DND-41 (cell line): ENCODE measurements around the gene GPR37L1.
A peak's percentile ranks its signal among the peaks of the same experiment; 100 is the strongest.

Source experiments
- ATAC-seq: fragments of 200-7000 bp; cut with Tn5 transposase; 3 replicates; pipeline ENCODE4 v1.9.1; 2021; ENCODE audit warnings: low read depth; ENCODE audit not compliant: insufficient read depth
- DNase-seq: peaks from one replicate; pipeline ENCODE4 v3.0.0-alpha.2; 2020
- H2AFZ ChIP-seq: 2 replicates; pipeline ENCODE4 v1.6.0; 2012; ENCODE audit warnings: low read depth, low read length
- H3K27ac ChIP-seq: 2 replicates; pipeline ENCODE4 v1.5.1; 2012; ENCODE audit warnings: low read length, inconsistent platforms
- H3K27me3 ChIP-seq: fragments of 200-600 bp; sonication (generic); 2 replicates; pipeline ENCODE4 v1.6.0; 2012; ENCODE audit warnings: low read length, mild to moderate bottlenecking, inconsistent platforms; ENCODE audit not compliant: insufficient read depth, poor library complexity
- H3K36me3 ChIP-seq: 2 replicates; pipeline ENCODE4 v1.5.1; 2012; ENCODE audit warnings: low read length, inconsistent platforms; ENCODE audit not compliant: insufficient read depth
- H3K4me1 ChIP-seq: 2 replicates; pipeline ENCODE4 v1.5.1; 2012; ENCODE audit warnings: mild to moderate bottlenecking, low read length; ENCODE audit not compliant: insufficient read depth
- H3K4me2 ChIP-seq: 2 replicates; pipeline ENCODE4 v1.6.0; 2012; ENCODE audit warnings: mild to moderate bottlenecking, moderate library complexity, low read length, inconsistent platforms; ENCODE audit not compliant: insufficient read depth
- H3K4me3 ChIP-seq, 2 experiments: fragments of 200-600 bp in 1 of 2; shearing (Covaris generic) in 1 of 2; 2 replicates each; pipeline ENCODE4 v1.5.1; 2012 to 2016; ENCODE audit warnings: inconsistent platforms in 2 of 2, low read length in 2 of 2, mild to moderate bottlenecking in 2 of 2, low read depth in 1 of 2, moderate library complexity in 1 of 2
- H3K79me2 ChIP-seq: 2 replicates; pipeline ENCODE4 v1.6.0; 2012; ENCODE audit warnings: low read length, inconsistent platforms; ENCODE audit not compliant: insufficient read depth
- H3K9ac ChIP-seq: 2 replicates; pipeline ENCODE4 v1.6.0; 2012; ENCODE audit warnings: low read depth, mild to moderate bottlenecking, inconsistent platforms, low read length, moderate library complexity
- H3K9me3 ChIP-seq: 2 replicates; pipeline ENCODE4 v1.5.1; 2012; ENCODE audit warnings: low read length, moderate library complexity, mild to moderate bottlenecking, inconsistent platforms; ENCODE audit not compliant: insufficient read depth, severe bottlenecking
- H4K20me1 ChIP-seq: 2 replicates; pipeline ENCODE4 v1.6.0; 2012; ENCODE audit warnings: low read length; ENCODE audit not compliant: insufficient read depth
- EZH2 ChIP-seq: IDR thresholded peaks from 3 replicates; pipeline ENCODE4 v1.6.1; 2012; ENCODE audit warnings: borderline replicate concordance, low read depth, mild to moderate bottlenecking, moderate library complexity, low read length, inconsistent platforms; ENCODE audit not compliant: severe bottlenecking
- TF ChIP-seq, protein P1 (sequence below): IDR thresholded peaks from 2 replicates; pipeline ENCODE4 v1.5.1; 2012; ENCODE audit warnings: borderline replicate concordance, low read length, moderate library complexity, mild to moderate bottlenecking; ENCODE audit not compliant: poor library complexity, severe bottlenecking; ENCODE audit errors: extremely low read depth

GPR37L1 gene

DNA sequence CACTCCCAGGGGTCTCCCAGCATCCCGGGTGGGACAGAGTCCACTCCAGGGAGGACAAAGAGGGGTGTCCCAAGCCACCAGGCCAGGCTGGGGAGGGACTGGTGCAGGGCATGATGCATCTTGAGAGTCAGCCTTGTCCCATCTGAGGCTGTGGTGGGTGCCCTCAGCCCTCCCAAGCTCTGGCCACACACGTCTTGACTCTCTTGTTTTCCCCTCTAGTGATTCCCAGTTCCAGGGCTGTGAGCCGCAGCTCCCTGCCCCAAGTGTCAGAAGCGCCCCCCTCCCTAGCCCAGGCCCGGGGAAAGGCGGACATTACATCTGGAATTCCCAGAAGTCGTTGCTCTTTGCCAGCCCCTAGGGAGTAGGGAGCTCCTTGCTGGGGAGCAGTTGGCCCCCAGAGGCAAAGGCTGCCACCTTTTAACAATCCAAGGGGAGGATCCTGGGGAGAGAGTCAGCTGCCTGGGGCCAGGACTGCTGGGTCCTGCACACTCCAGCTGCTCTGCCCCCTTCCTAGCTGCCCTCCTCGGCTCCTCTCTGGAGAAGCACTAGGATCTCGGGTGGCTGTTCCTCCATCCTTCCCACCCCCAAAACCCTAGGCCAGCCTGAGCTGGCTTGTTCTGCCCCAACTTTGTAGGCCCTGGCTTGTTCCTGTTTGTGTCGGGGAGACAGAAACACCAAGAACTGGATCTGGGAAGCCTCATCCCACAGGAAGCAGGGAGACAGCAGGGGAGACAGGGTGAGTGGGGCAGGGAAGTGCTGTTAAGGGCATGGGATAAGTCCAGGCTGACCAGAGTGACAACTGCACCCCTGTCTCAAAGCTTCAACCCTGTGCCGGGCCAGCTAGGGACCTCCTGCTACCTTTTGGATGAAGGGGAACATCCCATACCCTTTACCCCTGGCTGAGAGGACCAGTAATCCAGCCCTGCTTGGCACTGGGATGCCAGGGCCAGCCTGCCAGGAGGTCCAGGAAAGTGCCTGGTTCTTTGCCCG is 40.9 kb downstream of the GPR37L1 start:
- no peak overlapping the region for H3K4me2 ChIP-seq
- H3K27me3 ChIP-seq = no peaks in the 10 kb centered on the region
- H3K9me3 ChIP-seq = no peaks in the 10 kb centered on the region
- peak; percentile 22 for DNase-seq
- peaks cover 82% of the 10 kb centered on the region for H3K4me1 ChIP-seq
- H3K9ac ChIP-seq = peak overlapping the region; percentile 75
- peaks cover 6% of the 10 kb centered on the region; the same call in 1 of the 2 replicates for H3K36me3 ChIP-seq
- H4K20me1 ChIP-seq = no peaks in the 10 kb centered on the region
- peaks cover 17% of the 10 kb centered on the region for H3K79me2 ChIP-seq
- peak overlapping the region; percentile 98 for H3K27ac ChIP-seq
- no peak for TF ChIP-seq EZH2
- TF ChIP-seq, protein P1, sequence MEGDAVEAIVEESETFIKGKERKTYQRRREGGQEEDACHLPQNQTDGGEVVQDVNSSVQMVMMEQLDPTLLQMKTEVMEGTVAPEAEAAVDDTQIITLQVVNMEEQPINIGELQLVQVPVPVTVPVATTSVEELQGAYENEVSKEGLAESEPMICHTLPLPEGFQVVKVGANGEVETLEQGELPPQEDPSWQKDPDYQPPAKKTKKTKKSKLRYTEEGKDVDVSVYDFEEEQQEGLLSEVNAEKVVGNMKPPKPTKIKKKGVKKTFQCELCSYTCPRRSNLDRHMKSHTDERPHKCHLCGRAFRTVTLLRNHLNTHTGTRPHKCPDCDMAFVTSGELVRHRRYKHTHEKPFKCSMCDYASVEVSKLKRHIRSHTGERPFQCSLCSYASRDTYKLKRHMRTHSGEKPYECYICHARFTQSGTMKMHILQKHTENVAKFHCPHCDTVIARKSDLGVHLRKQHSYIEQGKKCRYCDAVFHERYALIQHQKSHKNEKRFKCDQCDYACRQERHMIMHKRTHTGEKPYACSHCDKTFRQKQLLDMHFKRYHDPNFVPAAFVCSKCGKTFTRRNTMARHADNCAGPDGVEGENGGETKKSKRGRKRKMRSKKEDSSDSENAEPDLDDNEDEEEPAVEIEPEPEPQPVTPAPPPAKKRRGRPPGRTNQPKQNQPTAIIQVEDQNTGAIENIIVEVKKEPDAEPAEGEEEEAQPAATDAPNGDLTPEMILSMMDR = no peak
- no peak for ATAC-seq
- H2AFZ ChIP-seq = no peak overlapping the region
- no peak overlapping the region for H3K4me3 ChIP-seq

DNA sequence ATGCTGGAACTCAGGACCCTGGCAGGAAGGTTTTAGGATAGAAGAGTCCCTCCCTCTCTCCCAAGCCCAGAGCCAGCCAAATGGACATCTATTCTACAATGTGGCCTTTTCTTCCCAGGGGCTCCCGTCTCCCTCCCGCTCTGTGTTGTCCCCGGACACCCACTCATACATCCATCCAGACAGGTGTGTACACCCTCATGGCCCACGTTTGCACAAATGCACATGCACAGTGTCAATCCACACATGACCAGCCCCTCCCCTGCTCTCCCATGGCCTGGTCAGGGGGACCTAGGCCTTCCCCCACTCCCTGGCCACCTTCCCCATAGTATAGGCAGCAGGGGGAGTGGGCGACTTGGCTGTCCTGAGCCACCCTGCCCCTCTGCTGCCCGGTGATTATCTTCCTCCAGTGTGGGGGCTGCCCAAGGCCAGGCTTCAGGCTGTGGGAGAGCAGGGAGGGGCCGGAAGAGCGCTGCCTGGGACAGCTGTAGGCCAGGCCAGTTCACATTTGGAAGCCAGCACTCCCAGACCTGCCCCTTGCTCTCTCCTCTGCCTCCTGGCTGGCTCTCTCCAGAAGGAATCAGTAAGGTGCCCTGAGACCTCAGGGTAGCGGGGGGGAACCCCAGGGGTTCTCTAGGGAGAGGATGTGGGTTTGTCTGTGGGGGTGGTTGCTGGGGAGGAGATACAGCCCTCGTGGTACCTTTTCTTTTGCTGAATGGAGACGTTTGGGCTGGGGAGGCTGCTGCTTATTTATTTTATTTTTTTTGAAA is 41.7 kb downstream of the GPR37L1 start:
- peaks cover 74% of the 10 kb centered on the region for H3K4me1 ChIP-seq
- H2AFZ ChIP-seq = no peak overlapping the region
- no peaks in the 10 kb centered on the region for H3K27me3 ChIP-seq
- no peak overlapping the region for H3K4me3 ChIP-seq
- peaks cover 8% of the 10 kb centered on the region for H3K79me2 ChIP-seq
- H3K4me2 ChIP-seq = no peak overlapping the region
- DNase-seq = peak; percentile 85
- H4K20me1 ChIP-seq = no peaks in the 10 kb centered on the region
- peak; percentile 44 for ATAC-seq
- H3K36me3 ChIP-seq = no peaks in the 10 kb centered on the region; the same call in 1 of the 2 replicates
- H3K27ac ChIP-seq = peak overlapping the region; percentile 98
- no peaks in the 10 kb centered on the region for H3K9me3 ChIP-seq
- TF ChIP-seq, protein P1 = no peak
- TF ChIP-seq EZH2 = no peak
- H3K9ac ChIP-seq = peak overlapping the region; percentile 32

DNA sequence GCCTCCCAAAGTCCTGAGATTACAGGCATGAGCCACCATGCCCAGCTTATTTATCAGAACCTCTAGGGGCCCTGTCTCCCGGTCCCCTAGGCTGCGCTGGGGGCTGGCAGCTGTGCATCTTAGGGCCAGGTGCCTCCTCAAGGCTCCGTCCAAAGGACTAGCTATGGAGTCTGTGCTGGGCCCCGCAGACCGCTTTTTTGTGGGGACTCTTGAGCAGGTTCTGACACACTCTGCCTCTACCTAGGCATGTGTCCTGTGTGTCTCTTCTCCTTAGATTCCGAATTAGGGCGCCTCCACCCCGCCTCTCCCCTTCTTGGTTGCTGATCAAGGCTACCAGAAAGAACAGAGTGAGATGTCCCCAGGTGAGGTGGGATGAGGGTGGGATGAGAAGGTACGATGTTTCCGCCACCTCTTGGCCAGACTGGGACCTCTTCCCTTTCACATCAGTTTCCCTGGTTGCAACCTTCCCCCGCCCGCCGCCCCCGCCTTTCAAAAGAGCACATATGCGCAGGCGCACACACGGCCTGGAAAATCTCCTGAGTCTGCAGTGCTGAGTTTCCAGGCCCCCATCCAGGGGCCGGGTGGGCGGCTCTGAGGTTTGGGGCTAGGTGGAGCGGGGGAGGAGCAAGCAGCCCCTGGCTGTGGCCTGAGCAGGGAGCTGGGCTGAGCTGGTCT is 42.7 kb downstream of the GPR37L1 start:
- H3K9ac ChIP-seq = peak overlapping the region; percentile 32
- H3K4me2 ChIP-seq = peak overlapping the region; percentile 31
- H3K36me3 ChIP-seq = no peaks in the 10 kb centered on the region
- no peaks in the 10 kb centered on the region for H3K9me3 ChIP-seq
- H3K27me3 ChIP-seq = no peaks in the 10 kb centered on the region
- DNase-seq (peak; percentile 33), ATAC-seq (no peak)
- H3K4me3 ChIP-seq = no peak overlapping the region
- peak overlapping the region; percentile 98 for H3K27ac ChIP-seq
- no peaks in the 10 kb centered on the region for H4K20me1 ChIP-seq
- H3K79me2 ChIP-seq = no peaks in the 10 kb centered on the region; the same call in 1 of the 2 replicates
- H2AFZ ChIP-seq = no peak overlapping the region
- TF ChIP-seq, protein P1 = no peak
- H3K4me1 ChIP-seq = peaks cover 64% of the 10 kb centered on the region
